OCI-LY7 (cell line): Measurements from ENCODE around the gene MIOS.

ENCODE experiments used
- EZH2phosphoT487 ChIP-seq: fragments of 200-600 bp; sonication (generic); IDR thresholded peaks from 2 replicates; pipeline ENCODE4 v1.6.1; 2018; ENCODE audit warnings: low read depth, borderline replicate concordance, mild to moderate bottlenecking, mixed run types, antibody characterized with exemption, low read length, moderate library complexity, mixed read lengths
- TF ChIP-seq, protein P1 (sequence below): fragments of 200-600 bp; sonication (generic); conservative IDR thresholded peaks from 2 replicates; pipeline ENCODE4 v1.5.1; 2014; ENCODE audit warnings: mild to moderate bottlenecking, antibody characterized with exemption, low read length, moderate library complexity, mixed read lengths

DNA sequence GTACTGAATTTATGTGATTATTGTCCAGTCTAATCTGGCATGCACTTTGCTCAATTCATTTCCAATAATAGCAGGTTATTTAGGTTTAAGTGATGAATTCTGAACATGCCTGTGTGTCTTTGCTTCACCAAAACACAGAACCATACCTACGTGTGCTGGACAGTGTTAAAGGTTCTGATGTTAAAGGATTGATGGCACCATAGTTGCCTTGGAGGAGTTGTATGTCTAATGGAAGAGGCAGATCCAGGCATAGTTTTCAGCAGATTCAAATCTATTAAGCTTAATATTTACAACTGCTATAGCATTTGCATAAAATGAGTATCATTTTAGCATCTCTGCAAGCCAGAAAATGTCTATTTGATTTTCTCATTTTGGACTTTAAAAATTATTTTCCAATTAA, 45.8 kb downstream of the MIOS start:
- TF ChIP-seq, protein P1, sequence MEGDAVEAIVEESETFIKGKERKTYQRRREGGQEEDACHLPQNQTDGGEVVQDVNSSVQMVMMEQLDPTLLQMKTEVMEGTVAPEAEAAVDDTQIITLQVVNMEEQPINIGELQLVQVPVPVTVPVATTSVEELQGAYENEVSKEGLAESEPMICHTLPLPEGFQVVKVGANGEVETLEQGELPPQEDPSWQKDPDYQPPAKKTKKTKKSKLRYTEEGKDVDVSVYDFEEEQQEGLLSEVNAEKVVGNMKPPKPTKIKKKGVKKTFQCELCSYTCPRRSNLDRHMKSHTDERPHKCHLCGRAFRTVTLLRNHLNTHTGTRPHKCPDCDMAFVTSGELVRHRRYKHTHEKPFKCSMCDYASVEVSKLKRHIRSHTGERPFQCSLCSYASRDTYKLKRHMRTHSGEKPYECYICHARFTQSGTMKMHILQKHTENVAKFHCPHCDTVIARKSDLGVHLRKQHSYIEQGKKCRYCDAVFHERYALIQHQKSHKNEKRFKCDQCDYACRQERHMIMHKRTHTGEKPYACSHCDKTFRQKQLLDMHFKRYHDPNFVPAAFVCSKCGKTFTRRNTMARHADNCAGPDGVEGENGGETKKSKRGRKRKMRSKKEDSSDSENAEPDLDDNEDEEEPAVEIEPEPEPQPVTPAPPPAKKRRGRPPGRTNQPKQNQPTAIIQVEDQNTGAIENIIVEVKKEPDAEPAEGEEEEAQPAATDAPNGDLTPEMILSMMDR = no peak
- TF ChIP-seq EZH2phosphoT487 = no peak
